IPS DF 19.7 (cell line): ENCODE data around the gene ACP2.
"Not testable (repeated sequence)": the region's sequence is repeated elsewhere in the genome, so short reads cannot be mapped to it uniquely, and the experiment has no call there.

Experiments
- DNase-seq: peaks from one replicate; pipeline ENCODE4 v3.0.0-alpha.2; 2013; ENCODE audit warnings: low read depth, low spot score

ACP2 gene

GRCh38 chr11:47243454-47243853 is 5.2 kb downstream of the ACP2 start:
- no peak for DNase-seq

DNA sequence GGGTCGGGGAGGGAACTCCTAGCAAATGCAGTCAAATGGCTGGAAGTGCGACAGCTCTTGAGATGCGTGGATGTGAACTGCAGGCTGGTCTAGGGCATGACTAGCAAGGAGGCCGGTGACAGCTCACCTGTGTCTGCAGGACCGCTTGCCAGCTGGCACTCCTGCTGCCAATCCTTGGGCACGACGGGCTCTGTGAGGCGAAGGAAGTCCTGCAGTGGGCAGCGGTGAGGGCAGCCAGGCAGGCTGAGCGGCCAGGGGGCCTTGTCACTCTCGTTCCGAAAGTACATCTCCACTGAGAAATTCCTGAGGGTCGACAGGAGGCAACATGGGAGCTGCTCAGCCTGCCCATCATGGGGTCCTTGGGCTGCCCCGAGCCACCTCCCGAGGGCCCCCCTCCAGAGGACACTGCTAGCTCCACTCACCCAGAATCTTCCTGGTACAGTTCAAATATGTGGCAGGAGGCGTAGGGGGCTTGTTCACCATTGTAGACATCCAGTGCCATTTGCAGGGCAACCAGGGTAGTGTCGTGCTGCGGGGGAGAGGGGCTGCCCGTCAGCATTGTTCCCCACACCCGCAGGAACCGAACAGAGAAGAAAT is 5.9 kb downstream of the ACP2 start:
- no peak for DNase-seq

DNA sequence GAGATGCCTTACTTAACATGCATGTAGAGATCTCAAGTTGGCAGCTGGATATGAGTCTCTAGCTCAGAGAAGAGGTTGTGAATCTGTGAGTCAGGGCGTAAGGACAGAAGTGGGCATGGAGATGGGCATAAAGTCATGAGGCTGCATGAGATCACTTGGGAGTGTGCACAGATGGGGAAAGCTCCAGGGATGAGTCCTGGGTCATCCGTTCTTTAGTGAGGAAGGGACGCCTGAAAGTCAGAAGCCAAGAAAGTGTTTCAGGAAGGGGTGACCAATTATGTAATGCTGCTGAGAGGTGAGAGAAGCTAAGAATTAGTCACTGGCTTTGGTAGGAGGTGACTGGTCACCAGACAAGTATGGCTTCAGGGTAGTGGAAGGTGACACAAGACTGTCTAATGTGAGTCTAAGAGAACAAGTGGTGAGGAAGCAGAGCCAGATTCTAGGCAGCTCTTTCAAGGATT is 6.7 kb downstream of the ACP2 start:
- no peak for DNase-seq

- no peak for DNase-seq
These were observed 8.8 kb downstream of the ACP2 start for GRCh38 chr11:47239852-47240251.

- no peak for DNase-seq
These were observed 12.1 kb downstream of the ACP2 start for GRCh38 chr11:47236482-47236881.

DNA sequence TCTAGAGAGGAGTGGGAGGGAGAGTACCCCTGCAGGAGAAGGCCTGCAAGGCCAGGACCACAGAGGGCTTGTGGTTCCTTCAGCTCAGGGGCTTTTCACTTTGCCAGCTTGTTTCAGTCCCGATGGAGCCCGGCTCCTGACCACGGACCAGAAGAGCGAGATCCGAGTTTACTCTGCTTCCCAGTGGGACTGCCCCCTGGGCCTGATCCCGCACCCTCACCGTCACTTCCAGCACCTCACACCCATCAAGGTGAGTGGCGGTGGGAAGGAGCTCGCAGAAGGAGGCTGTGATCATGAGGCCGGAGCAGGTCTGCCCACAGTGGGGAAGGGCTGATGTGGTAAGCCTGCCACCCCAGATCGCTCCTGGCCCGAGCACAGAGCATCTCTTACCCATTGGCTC is 13.5 kb downstream of the ACP2 start:
- DNase-seq, result no peak

GRCh38 chr11:47234669-47235100 is 13.9 kb downstream of the ACP2 start:
- DNase-seq, result no peak

DNA sequence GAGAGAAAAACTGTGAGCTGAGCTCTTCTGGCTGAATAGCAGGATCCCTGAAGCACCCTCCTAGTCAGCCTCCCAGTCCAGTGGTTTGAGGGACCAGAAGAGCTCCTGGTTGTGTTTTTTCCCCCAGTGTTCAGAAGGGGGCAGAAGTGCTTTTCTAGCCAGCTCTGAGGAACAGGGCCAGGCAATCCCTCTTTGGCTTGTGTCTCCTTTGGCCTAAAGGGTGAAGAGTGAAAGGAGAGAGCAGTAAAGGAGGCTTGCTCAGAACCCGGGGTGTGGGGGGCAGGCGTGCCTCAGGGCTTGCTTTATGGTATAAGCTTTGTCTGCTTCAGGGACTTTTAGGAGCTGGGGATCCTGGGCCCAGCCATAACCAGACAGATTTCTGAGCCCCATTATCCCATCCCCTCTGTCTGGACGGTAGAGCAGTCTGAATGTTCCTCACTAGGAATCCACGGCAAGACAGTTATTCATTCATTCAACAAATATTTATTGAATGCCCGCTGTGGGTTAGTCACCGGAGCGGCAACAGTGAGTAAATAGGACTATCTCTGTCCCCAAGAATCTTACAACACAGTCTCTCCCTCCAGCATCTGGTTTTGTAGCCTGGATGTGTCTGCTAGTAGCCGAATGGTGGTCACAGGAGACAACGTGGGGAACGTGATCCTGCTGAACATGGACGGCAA is 14.5 kb downstream of the ACP2 start:
- DNase-seq, result no peak

DNA sequence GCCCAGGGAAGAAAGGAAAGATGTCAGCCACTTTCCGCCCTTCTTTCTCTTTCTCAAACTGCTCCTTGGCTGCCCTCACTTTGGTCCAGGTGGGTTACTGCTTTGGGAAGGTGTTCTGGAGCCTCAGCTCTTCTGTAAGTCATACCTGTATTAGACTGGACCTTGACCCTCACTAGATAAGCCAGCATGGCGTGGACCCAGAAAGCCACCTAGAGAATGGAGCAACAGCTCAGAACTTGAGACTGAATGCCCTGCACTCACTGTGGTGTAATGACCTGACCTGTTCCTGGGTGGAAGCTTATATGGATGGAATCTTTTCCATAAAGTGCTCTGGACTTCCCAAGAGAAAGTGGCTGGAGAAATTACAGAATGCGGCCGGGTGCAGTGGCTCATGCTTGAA is 15.6 kb downstream of the ACP2 start:
- DNase-seq, result no peak

GRCh38 chr11:47229161-47229560 is 19.5 kb downstream of the ACP2 start:
- DNase-seq, result no peak

GRCh38 chr11:47225552-47226400 is 22.8 kb downstream of the ACP2 start:
- no peak for DNase-seq

DNA sequence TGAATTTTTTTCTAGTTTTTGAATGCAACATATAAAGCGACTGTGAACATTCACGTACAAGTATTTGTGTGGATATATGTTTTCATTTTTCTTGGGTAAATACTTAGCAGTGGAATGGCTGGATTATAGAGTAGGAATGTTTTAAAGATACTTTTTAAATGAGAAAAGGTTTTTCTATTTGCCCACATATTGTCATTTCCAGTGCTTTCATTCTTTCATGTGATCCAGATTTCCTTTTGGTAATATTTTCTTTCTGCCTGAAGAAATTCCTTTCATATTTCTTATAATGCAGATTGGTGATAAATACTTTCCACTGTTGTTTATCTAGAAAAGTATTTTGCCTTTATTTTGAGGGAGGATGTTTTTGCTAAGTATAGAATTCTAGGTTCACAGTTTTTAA is 25.9 kb downstream of the ACP2 start:
- DNase-seq, result no peak

- no peak for DNase-seq
These were observed 28.2 kb downstream of the ACP2 start for GRCh38 chr11:47220401-47220821.

GRCh38 chr11:47216121-47216798 is 32.4 kb downstream of the ACP2 start:
- no peak for DNase-seq

GRCh38 chr11:47215366-47215910 is 33.2 kb downstream of the ACP2 start:
- DNase-seq, result no peak

DNA sequence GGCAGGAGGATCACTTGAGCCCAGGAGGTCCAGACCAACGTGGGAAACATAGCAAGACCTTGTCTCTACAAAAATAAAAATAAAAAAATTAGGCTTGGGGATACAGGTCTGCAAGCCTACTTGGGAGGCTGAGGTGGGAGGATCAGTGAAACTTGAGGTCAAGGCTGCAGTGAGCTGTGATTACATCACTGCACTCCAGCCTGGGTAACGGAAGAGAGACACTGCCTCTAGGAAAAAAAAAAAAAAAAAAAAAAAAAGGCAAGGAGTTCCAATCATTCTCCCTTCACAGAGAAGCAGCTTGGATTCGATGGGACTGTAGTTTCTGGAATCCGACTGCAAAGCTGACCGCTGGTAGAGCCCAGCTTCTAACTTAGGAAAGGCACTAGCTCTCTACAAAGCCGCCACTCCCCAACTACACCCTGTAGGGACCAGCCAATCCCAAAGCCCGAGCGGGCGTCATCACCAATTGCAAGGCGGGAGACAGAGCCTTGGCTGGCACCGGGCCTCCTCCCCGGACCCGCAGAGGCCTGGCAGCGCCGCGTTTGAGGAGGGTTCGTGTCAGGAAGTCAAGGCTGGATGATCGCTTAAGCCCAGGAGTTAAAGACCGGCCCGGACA is 34.6 kb downstream of the ACP2 start:
- peak; percentile 82 for DNase-seq

DNA sequence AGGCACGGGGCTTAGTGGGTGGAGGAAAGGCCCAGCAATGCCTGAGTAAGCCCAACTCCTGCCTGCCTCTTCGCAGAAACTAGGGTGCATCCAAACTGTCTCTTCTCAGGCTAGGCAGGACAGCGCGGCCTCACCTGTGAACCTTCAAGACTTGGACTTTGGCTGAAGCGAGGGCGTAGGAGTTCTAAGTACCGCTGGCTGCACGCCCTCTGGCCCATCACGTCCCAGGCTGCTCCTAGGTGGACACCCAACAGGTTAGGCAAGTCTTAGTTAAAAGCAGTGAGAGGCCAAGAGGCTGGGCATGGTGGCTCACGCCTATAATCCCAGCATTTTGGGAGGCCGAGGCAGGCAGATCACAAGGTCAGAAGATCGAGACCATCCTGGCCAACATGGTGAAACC is 35.7 kb downstream of the ACP2 start:
- DNase-seq, result no peak

DNA sequence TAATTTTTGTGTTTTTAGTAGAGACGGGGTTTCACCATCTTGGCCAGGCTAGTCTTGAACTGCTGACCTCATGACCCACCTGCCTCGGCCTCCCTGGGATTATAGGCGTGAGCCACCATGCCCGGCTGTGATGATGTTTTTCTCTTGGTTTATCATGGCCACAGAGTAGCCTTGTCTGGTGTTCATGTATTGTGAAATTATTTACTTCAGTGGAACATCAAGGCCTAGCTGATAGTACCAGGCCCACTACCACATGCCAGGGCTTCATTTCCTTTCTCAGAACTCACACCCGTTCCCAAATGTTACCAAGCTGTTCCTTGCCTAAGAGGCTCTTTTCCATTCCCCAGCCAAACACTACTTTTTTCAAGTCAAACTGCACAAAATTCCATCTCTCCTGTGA is 40.0 kb downstream of the ACP2 start:
- no peak for DNase-seq

GRCh38 chr11:47208008-47208552 is 40.5 kb downstream of the ACP2 start:
- not testable (repeated sequence) for DNase-seq

DNA sequence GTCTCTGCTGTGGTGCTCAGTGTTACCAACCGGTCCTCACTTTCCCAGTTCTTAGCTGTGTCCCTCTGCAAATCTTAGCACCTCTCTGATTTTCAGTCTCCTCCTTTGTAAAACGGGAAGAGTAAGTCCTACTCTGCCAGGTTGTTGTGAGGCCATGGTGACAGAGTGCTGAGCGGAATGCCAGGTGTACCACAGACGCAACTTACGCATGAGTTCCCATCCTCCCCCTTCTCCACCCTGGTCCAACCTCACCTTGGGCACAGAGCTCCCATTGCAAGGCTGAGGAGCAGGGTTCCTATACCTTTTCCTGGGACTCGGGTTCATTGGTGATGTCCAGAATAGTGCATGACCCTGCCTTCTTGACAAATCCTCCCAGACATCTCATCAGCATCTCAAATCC is 41.2 kb downstream of the ACP2 start:
- DNase-seq, result no peak

- DNase-seq, result not testable (repeated sequence)
These were observed 42.0 kb downstream of the ACP2 start for GRCh38 chr11:47206577-47206976.
